Retinal pigment epithelial cell (primary cell): ENCODE data around the gene NOTUM.
"Not testable (repeated sequence)": the region's sequence is repeated elsewhere in the genome, so short reads cannot be mapped to it uniquely, and the experiment has no call there.

Source experiments
- DNase-seq: peaks from one replicate; pipeline ENCODE4 v3.0.0-alpha.2; 2010; ENCODE audit warnings: low read depth
- H3K4me3 ChIP-seq: 2 replicates; pipeline ENCODE4 v1.5.1; 2011; ENCODE audit warnings: mild to moderate bottlenecking, low read length, control low read depth, moderate library complexity
- CTCF ChIP-seq: conservative IDR thresholded peaks from 2 replicates; pipeline ENCODE4 v1.5.1; 2011; ENCODE audit warnings: low read depth, low read length, control low read depth, inconsistent platforms

Gene NOTUM

GRCh38 chr17:81957691-81958432 is 3.1 kb downstream of the NOTUM start:
- no peak for TF ChIP-seq CTCF
- no peak overlapping the region for H3K4me3 ChIP-seq
- no peak for DNase-seq

- no peak for TF ChIP-seq CTCF
- H3K4me3 ChIP-seq, result no peak overlapping the region
- no peak for DNase-seq
Measured at GRCh38 chr17:81956607-81957589, 4.1 kb downstream of the NOTUM start.

GRCh38 chr17:81955756-81956544 is 5.0 kb downstream of the NOTUM start:
- TF ChIP-seq CTCF, result no peak
- no peak overlapping the region for H3K4me3 ChIP-seq
- DNase-seq, result no peak

GRCh38 chr17:81955058-81955681 is 5.8 kb downstream of the NOTUM start:
- H3K4me3 ChIP-seq, result no peak overlapping the region
- no peak for DNase-seq
- TF ChIP-seq CTCF, result no peak

GRCh38 chr17:81954131-81955057 is 6.6 kb downstream of the NOTUM start:
- H3K4me3 ChIP-seq, result no peak overlapping the region
- DNase-seq, result no peak

GRCh38 chr17:81953443-81953842 is 7.5 kb downstream of the NOTUM start:
- DNase-seq, H3K4me3 ChIP-seq: not testable (repeated sequence)

More at GRCh38 chr17:81954131-81955057, 6.6 kb downstream of the NOTUM start:
- no peak for TF ChIP-seq CTCF
